HG02852 (cell line): ENCODE results near the gene CMTM1.

Experiments
- ATAC-seq: cut with Tn5 transposase; IDR thresholded peaks from one replicate; pipeline ENCODE4 v1.9.1; 2021; ENCODE audit warnings: mild to moderate bottlenecking, moderate library complexity; ENCODE audit not compliant: unreplicated experiment

CMTM1 gene, protein sequence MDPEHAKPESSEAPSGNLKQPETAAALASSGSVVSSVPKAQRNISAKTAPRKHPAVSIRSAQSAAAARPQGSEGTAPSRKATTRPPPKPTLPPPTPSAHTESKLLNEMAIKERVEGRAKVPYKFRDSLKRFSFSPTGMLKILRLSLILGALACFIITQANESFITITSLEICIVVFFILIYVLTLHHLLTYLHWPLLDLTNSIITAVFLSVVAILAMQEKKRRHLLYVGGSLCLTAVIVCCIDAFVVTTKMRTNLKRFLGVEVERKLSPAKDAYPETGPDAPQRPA

DNA sequence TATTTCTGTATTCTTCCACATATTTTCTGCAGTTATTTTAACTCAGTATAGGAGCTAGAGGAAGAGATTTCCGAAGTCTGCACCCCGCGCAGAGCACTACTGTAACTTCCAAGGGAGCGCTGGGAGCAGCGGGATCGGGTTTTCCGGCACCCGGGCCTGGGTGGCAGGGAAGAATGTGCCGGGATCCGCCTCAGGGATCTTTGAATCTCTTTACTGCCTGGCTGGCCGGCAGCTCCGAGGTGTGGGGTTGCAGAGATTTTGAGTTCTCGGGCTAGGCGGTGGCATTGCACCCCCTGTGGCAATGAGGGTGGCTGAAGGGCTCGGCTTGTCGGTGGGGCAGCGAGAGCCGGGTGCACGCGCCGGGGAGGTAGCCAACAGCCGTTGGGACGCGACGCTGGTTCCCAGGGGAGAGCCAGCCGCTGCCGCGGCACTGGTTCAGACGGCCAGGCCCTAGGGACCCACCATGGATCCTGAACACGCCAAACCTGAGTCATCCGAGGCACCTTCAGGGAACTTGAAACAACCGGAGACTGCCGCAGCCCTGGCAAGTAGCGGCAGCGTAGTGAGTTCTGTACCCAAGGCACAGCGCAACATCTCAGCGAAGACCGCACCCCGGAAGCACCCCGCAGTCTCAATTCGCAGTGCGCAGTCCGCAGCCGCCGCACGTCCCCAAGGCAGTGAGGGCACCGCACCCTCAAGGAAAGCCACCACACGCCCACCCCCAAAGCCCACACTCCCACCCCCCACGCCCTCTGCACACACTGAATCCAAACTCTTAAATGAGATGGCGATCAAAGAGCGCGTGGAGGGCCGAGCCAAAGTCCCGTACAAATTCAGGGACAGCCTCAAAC is at the start of gene CMTM1:
TSS of gene CMTM1 (plus strand) at position 389 of the 851 bp plus-strand sequence. CDS start at position 464, 75 bp downstream.
- no peak for ATAC-seq

DNA sequence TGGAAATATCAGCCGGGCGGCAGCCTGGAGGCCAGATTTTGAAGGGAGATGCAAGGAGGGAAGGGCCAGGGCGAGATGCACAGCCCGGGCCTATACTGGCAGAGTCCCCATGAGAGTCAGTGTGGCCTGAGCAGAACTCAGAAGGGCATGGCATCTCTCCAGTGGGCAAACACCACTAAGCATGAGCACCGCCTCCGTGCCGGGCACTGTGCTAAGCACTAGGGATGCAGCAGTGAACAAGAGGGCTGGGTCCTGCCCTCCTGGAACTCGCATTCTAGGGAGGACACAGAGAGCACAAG is 49.8 kb upstream of the CMTM1 start:
- ATAC-seq, result no peak

DNA sequence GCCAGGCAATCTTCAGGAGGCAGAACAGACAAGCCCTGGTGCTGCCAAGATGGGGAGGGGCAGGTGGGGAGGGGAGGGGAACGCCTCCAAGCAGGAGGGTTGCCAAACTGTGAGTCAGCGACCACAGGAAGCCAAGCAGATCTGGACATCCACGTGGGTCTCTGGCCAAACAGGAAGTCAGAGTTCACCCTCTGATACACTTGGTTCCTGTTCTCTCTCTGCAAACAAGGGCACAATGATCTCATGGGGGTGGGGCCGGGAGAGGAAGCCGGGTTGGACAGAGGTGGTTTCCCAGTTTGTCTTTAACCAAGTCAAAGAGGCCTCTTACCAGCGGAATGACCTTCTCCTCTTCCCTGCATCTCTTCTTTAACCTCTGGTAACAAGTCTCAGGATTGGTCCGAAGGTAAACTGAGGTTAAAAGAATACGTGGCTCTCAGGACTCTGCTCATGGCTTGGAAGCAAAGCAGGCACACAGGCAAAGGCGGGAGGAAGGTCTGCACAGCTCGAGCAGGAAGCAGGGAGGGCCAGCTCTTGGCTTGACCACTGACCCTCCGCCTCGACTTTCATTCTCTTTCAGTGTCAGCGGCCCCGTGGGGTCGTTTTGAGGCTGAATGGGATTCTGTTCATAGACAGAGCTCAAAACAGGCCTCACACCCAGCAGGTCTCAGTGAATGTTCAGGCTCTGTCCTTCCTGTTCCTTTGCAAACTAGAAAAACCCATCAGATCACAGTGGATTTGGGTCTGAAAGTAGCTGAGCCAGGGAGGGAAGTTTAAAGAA is 49.2 kb upstream of the CMTM1 start:
- ATAC-seq, result peak; percentile 97

DNA sequence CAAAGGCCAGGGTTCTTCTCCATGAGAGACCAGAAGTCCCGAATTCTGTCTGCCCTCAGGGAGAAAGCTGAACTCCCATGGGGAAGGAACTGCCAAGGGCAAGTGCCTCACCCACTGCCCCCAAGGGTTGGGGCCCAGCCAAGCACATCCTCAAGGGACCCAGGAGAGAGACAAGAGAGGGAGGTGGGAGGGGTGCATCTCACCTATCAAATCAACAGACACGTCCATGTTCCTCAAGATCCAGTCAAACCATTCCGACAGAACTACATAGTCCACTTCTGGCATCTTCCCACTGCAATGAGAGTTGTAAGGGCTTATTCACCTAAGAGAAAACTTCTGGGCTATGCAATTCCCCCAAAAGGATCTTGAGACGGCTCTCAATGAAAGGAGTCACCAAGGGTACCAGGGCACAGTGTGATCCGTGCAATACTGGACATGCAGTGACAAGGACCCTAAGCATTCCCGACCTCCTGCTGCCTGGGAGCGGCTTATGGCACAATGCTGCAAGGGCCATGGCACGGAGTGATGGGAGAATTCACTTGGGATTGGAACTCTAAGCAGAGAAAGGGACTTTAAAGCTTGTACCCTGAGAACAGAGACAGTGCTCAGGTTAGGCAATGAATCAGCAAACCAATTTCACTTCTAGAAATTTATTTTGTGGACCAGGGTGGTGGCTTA is 48.5 kb upstream of the CMTM1 start:
- no peak for ATAC-seq

DNA sequence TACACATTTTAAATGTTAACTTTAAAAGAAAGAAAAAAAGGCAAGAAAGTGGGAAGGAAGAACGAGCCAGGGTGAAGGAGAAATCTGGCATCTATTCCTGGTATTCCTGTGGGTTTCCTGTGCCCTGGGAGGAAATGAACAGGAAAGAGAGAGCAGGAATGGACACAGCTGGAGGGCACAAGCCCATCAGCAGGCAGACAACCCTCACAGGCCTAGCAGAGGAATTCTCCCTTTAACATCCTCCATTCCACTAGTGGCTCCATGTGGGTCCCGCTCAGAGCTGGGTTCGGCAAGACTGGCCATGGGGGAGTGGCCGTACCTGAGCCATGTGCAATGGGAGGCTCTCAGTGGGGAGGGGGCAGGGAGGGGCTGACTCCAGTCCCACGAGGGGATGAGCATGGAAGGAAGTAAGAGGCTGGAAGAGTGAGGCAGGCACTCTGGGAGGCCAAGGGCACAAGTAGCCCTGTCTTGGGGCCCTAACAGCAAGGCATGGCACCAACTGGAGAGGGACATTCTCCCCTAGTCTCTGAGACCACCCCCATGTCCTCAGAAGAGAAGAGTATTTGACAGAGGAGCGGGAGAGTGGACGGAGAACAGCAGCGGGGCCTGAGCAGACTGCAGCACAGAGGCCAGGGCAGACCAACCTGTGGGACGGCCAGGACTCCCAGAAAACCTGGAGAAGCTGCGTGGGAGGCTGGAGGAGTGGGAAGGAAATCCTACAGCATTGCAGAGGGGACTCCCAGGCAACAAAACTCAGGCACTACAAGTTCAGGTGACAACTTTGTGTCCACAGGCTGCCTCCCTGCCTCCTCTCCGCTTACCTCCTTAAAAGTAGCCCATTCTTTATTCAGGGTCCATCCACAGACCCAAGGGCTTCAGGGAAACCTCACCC is 46.5 kb upstream of the CMTM1 start:
- ATAC-seq, result no peak

DNA sequence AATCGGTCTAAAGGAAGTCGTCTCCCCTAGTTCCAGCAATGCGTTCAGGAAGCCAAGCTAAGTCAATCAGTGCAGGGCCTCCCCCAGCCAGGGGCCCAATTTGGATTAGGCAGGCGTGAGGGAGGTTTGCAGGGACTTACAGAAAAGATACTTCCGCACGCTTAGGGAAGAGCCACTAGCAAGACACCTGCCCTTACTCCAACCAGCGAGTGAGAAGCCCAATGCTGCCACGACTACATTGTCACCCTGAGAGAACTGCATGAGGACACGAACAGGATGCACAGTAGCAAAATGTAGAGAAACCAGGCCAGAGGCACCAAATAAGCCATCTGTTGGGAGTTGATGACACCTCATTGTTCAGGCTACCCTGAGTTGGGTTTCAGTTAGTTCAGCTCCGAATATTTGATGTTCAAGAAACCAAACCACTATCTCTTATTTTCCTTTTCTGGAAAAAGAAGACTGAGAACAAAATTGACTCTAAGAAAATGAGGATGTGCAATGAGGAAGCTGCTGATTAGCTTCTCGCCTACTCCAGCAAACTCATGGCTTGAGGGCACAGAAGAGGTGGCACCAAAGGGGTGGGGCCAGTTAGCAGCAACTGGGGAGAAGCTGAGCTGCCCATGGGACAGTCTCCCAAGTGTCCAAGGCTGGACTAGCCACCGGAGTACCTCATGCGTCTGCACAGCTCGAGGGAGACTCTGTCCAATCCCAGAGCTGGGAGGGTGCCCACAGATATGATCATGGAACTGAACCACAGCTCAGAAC is 45.7 kb upstream of the CMTM1 start:
- no peak for ATAC-seq

DNA sequence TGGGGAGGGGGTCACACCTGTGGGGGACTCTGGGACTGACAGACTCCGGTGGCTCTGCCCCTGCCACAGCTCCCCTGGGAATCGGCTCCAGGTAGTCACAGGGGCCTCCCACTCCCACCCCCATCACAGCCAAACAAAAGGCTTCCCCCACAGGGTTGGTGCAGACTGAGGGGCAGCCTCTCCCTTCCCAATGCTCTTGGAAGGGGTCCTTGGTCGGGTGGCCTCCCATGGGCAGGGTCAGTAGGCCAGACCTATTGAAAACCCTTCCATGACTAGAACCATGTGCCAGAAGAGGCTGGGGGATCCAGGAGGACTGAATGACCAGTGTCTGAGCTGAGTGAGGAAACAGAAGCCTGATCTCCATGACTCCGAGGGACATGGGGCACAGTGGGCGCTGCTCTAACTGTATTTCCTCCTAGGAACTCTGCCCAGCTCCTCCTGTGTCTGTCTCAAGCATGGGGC is 45.0 kb upstream of the CMTM1 start:
- no peak for ATAC-seq

DNA sequence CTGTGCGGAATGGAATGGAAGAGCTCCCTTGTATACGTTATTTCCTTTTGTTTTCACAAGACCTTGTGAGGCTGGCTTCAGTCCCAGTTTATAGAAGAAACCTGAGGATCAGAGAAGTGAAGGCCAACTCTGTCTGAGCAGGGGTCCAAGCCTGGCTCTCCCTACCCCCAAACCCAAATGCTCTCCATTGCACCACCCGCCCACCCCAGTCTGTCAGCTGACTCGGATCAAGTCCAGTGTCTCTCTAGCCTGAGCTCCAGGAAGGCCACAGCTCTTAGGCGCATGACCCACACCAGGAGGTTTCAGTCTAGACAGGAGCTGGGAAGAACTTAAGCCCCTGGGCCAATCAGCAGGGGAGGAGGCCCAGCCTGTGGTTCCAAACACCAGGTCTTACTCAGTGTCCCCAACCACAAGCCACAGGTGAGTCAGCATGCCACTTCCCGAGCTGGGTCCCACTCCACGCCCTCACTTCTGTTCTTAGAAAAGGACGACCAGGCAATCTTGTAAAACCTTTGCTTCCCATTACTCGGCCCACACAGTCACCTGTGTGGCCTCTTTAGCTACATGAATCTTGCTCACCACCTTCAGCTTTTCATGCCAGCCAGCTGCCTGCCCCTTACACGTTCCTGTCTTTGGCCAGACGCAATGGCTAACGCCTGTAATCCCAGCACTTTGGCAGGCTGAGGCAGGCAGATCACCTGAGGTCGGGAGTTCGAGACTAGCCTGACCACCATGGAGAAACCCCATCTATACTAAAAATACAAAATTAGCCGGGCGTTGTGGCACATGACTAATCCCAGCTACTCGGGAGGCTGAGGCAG is 44.1 kb upstream of the CMTM1 start:
- ATAC-seq, result peak; percentile 57

DNA sequence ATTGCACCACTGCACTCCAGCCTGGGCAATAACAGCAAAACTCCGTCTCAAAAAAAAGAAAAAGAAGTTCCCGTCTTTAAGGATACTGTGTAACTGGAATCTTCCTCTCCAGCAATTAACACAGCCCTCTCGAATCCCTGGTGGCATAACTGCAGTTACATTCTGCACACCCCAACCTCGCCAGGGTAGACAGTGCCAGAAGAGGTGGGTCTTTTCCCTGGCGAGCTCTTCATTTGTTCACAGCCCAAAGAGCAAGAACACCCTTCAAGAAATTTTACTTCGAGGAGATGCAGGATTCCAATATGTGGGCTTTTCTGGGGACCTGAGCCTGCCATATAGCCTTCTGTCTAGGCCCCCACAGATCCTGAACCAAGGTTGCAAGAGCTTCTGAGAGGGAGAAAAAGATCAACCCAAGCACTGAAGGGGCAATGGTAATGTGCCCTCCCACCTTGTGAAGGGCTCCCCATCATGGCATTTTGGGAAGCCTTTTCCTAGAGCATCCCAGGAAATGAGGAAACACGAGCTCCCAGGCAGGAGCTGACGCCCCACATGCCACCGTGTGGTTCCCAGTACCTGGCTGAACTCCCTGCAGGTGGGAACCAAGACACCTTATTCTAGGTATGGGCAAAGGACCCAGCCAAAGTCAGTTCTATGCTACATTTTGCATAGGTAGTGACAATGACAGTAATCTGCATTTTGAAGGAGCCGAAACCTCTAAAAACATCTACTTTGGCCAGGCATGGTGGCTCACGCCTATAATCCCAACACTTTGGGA is 43.2 kb upstream of the CMTM1 start:
- ATAC-seq, result no peak

DNA sequence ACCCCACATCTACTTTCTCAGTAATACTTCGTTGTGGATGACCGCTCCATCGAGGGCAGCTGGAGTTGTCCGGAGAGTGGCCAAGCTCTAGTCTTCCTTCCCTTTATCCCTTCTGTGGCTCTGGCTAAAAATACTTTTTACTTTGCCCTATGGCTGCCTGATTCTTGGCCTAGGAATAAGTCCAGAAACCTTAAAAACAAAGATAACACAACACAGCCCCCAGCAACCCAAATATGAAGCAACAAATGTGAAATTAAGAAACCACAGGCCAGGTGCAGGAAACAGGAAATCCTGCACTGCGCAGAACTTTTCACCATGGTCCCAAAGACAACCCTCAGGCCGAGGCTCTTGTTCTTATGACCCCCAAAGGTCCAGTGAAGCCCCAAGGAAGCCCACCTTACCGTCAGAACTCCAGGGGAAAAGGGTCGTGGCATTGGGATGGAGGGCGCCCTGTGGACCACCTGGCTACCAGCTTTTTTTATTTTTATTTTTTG is 42.3 kb upstream of the CMTM1 start:
- no peak for ATAC-seq

DNA sequence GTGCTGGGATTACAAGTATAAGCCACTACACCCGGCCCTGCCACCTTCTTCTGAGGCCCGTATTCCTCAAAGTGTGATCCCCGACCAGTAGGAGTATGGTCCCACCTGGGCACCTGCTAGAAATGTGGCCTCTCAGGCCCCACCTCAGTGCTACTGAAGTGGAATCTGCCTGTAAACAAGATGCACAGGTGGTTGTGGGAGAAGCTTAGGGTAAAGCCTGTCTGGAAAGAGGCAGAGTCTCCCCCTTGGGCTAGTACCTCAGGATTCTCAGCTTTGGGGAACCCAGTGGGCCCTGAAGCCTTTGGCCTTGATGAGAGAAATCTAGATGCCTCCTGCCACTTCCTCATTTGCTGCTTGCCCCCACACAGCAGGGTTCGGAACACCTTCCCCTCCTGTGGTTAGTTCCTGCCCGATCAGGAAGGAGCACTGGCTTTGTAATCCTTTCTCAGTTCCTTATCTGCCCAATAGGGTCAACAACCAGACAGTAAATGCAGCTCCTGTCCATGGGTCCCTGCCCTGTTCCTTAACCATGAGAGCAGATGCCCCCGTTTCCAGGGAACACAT is 41.6 kb upstream of the CMTM1 start:
- peak; percentile 70 for ATAC-seq

DNA sequence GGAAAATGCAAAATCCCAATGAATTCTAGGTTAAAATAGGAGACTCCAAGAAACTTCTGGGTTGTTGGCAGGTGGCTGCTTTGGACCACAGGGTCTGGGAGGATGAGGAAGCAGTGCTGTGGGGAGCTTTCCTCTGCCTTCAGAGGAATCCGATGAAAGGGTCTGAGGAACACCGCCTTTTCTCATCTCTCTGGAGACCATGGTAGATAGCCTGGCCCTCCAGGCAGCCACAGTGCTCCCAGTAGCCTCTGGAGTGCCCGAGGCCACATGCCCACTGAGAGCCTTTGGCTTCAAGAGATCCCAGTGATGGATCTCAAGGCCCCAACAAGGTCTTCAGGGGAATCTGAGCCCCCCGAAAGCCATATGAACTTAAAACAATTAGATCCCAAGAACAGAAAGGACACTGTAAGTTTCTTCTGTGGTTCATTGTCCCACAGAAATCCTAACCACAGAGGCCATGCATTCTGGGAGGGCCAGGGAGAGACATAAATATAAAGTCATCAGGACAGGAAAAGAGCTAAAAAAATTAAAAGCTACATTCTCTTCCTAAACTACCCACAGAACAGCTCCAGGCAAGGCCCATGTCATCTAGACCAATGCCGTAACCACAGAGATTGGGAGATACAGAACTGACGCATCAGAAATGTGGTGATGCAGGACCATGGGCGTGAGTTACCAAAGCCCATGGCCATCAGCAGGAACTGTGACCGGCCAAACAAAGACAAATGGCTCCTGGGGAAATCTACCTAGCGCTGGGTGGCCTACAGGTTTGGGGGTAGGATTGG is 40.7 kb upstream of the CMTM1 start:
- no peak for ATAC-seq

DNA sequence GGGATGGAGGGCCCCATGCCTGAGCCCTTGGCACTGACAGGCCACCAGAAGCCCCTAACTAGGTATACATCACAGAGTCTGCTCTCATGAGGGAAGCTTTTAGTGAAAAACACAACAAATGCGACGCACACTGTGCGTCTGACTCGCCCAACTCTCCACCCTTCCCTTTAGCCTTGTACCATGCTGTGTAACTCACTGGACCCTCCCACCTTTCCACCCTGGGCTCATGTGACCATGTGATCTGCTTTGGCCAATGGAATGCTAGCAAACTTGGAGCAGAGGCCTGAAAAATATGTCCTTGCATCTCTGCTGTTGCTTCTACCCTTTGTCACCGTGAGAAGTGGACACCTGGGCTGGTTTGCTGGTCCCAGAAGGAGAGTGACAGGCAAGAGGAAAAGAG is 37.9 kb upstream of the CMTM1 start:
- no peak for ATAC-seq

DNA sequence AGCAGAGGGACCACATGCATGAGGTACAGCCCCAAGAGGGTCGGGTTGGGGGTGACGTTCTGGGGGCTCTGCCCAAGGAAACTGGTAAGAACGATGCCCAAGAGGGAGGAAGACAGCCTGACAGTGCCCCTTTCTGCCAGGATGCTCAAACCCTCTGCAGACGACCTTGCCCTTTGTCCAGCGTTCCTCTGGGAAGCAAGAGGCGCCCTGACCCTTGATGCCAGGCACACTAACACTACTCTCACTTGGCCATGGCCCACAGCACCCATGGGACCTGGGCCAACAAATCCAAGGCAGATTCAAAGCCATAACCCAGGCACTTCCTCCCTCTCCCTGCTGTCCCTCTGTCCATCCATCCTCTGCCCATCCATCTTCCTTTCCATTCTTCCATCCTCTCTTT is 36.8 kb upstream of the CMTM1 start:
- no peak for ATAC-seq

DNA sequence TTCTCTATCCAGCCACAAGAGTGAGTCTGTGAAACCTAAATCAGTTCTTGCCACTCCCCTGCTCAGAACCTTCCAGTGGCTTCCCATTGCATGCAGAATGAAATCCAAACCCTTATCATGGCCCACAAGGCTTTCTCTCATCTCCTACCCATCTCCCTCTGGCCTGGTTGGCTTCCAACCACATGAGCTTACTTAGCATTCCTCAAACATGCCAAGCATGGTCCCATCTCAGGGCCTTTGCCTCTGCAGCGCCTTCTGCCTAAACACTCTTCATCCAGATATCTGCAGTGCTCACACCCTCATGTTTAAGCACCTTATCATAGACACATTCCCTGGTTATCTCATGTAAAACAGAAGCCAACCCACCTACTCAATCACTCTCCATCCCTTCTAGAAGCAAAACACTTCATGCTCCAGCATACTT is 31.9 kb upstream of the CMTM1 start:
- no peak for ATAC-seq

DNA sequence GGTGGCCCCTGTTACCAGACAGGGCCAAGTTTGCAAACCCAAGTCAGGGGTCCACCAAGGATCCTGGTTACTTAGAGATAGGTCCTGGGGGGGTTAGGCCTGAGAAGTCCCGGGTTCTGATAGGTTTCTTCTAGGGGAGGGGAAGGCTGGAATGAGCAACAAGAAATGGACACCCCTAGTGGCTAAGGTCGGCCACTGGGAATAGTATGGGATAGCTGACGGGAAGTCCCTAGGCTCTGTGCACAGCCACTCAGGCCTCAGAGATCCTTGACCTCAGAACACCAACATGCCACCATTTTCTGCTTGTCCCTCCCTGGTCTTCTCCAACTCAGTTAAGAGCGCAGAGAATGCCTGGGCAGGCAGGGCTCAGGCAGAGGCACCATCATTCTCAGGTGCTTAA is 29.7 kb upstream of the CMTM1 start:
- no peak for ATAC-seq
